EH (cell line): ENCODE measurements around the gene PFDN1.
"Not testable (repeated sequence)": the region's sequence is repeated elsewhere in the genome, so short reads cannot be mapped to it uniquely, and the experiment has no call there.

Source experiments
- DNase-seq: peaks from one replicate; pipeline ENCODE4 v3.0.0-alpha.2; 2015; ENCODE audit warnings: low read depth

PFDN1 gene

GRCh38 chr5:140213370-140213983 lies 89.4 kb downstream of the PFDN1 start:
- DNase-seq, result no peak

- DNase-seq, result no peak
Measured at GRCh38 chr5:140208065-140208464, 94.8 kb downstream of the PFDN1 start.

GRCh38 chr5:140207250-140207964 lies 95.5 kb downstream of the PFDN1 start:
- peak; percentile 11 for DNase-seq

DNA sequence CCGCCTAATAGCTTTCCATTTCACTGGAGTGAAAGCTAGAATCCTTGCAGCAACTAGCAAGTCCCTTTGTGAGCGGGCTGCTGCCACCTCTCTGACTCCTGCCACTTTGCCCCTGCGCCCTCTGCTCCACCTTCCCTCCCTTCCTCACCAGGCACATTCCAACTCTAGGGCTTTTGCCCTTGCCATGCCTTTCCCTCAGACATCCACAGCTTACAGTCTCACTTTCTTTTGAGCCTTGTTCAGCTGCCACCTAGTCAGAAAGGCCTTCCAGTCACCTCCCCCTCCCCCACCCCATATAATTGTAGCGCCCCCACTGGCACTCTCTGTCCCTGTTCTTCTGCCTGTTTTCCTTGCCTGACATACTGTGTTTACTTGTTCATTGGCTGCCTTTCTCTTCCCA lies 96.9 kb downstream of the PFDN1 start:
- DNase-seq, result no peak

DNA sequence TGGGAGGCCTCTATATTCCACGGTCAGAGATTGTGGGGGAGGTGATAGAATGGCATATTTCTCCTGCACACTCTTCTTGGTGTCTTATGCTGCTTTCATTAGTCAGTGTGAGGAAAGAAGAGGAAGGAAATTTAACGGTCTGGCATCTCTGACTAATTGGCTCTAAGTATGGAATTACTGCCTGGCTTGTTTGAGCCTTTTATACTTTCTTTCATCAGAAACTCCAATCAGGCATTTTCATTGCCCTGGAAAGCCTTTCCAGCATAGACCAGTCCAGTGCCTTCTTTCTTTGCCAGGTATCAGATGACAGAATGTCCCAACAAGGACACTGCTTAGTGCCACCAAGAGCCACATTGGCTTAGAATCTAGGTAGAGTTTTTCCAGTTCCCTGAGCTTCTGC lies 97.7 kb downstream of the PFDN1 start:
- peak; percentile 50 for DNase-seq

GRCh38 chr5:140202610-140203009 lies 100.3 kb downstream of the PFDN1 start:
- no peak for DNase-seq

DNA sequence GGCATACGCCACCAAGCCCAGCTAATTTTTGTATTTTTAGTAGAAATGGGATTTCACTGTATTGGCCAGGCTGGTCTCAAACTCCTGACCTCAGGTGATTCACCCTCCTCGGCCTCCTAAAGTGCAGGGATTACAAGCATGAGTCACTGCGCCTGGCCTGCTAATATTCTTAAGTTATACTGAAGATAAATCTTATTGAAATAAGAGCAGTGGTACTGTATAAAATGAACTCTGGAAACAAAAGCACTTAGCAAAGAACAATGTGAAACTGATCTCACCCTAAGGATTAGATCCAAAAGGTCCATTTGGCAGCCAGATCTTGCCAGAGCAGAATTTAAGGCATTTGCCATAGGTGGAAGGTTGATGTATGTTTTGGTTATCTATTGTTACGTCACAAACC lies 100.8 kb downstream of the PFDN1 start:
- DNase-seq, result peak; percentile 58

DNA sequence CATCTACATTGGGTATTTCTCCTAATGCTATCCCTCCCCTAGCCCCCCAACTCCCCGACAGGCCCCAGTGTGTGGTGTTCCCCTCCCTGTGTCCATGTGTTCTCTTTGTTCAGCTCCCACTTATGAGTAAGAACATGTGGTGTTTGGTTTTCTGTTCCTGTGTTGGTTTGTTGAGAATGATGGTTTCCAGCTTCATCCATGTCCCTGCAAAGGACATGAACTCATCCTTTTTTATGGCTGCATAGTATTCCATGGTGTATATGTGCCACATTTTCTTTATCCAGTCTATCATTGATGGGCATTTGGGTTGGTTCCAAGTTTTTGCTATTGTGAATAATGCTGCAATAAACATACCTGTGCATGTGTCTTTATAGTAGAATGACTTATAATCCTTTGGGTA lies 104.0 kb downstream of the PFDN1 start:
- not testable (repeated sequence) for DNase-seq

DNA sequence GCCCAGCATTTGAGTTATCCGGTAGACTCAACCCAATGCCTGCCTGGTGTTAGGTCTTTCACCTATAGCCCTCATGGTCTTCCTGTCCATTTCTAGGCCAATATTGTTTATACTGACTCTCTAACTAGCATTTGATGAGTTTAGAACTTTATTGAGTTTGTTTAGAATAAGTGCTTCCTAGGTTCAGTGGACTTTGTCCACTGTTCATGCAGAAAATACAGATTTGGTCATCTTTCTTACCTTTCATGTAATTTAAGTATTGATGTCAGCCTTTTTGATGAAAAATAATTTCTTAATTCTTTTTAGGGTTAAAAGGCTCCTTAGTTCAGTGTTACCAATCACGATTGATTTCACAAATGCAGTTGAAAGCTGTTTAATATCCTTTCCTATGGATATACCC lies 105.9 kb downstream of the PFDN1 start:
- DNase-seq, result no peak

DNA sequence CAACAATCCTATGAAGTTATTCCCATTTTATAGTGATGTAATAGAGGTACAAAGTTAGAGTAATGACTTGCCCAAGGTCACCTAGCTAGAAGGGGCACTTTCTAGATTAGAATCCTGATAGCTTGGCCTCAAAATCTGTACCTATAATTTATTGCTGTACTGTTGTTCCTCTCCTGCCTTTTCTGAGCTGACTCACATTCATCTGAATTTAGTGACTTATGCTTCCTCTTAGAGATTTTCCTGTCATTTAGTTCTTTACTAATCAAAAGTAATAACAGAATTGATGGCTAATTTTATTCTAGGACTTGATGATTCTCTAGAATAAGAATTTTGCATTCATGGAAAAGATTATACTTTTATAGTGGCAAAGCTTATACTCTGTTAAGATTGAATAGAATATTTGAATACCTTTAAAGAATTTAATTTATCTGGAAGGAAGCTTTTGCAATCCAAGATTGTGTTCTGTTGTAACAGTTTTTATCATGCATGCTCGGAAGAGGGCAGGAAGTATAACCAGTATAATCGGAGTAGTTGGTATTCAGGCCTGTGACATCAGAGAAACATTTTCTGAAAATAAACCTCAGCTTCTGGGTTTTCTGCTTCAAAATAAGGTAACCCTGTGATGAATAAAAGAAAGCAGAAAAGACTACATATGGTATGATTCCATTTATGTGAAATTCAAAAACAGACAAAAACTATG lies 106.6 kb downstream of the PFDN1 start:
- no peak for DNase-seq
